GM18873 (cell line): ENCODE data around the gene SFT2D1.
"Not testable (repeated sequence)": the region's sequence is repeated elsewhere in the genome, so short reads cannot be mapped to it uniquely, and the experiment has no call there.

Experiments used
- ATAC-seq: cut with Tn5 transposase; IDR thresholded peaks from one replicate; pipeline ENCODE4 v1.9.1; 2021; ENCODE audit warnings: mild to moderate bottlenecking, moderate library complexity, moderate number of reproducible peaks; ENCODE audit not compliant: unreplicated experiment, low FRiP score

Gene SFT2D1

GRCh38 chr6:166342349-166343149, at the start of gene SFT2D1:
Gene SFT2D1, minus strand, starts transcription at chr6:166342545. Its CDS starts 64 bp downstream, at chr6:166342481.
- peak; percentile 88 for ATAC-seq

- ATAC-seq = no peak
Measured at GRCh38 chr6:166389119-166389518, 46.8 kb upstream of the SFT2D1 start.

GRCh38 chr6:166388290-166389004, 46.1 kb upstream of the SFT2D1 start:
- ATAC-seq = no peak

GRCh38 chr6:166387642-166388289, 45.4 kb upstream of the SFT2D1 start:
- ATAC-seq = no peak

- not testable (repeated sequence) for ATAC-seq
Measured at GRCh38 chr6:166387098-166387497, 44.8 kb upstream of the SFT2D1 start.

GRCh38 chr6:166386111-166386510, 43.8 kb upstream of the SFT2D1 start:
- ATAC-seq = no peak

- not testable (repeated sequence) for ATAC-seq
Measured at GRCh38 chr6:166383802-166384363, 41.5 kb upstream of the SFT2D1 start.

GRCh38 chr6:166382933-166383801, 40.8 kb upstream of the SFT2D1 start, which contains the start of gene MPC1:
Gene MPC1, minus strand, starts transcription at chr6:166382940. Its CDS starts 64 bp downstream, at chr6:166382876.
- ATAC-seq = peak; percentile 87

GRCh38 chr6:166382500-166382932, 40.2 kb upstream of the SFT2D1 start:
- peak; percentile 1 for ATAC-seq

GRCh38 chr6:166381733-166382499, 39.6 kb upstream of the SFT2D1 start:
- ATAC-seq = peak; percentile 38

- no peak for ATAC-seq
Measured at GRCh38 chr6:166381381-166381732, 39.0 kb upstream of the SFT2D1 start.

GRCh38 chr6:166379800-166380199, 37.5 kb upstream of the SFT2D1 start:
- ATAC-seq = no peak

- no peak for ATAC-seq
Measured at GRCh38 chr6:166379103-166379586, 36.8 kb upstream of the SFT2D1 start.

- no peak for ATAC-seq
Measured at GRCh38 chr6:166377721-166378120, 35.4 kb upstream of the SFT2D1 start.

GRCh38 chr6:166375013-166375412, 32.7 kb upstream of the SFT2D1 start:
- no peak for ATAC-seq

GRCh38 chr6:166370489-166370888, 28.1 kb upstream of the SFT2D1 start:
- no peak for ATAC-seq

- ATAC-seq = no peak
Measured at GRCh38 chr6:166369782-166370181, 27.4 kb upstream of the SFT2D1 start.

- no peak for ATAC-seq
Measured at GRCh38 chr6:166366921-166367320, 24.6 kb upstream of the SFT2D1 start.

- ATAC-seq = peak; percentile 78
Measured at GRCh38 chr6:166365806-166366205, 23.5 kb upstream of the SFT2D1 start.
